Measurements from ENCODE around the gene ATP2B1.

ATP2B1 gene

DNA sequence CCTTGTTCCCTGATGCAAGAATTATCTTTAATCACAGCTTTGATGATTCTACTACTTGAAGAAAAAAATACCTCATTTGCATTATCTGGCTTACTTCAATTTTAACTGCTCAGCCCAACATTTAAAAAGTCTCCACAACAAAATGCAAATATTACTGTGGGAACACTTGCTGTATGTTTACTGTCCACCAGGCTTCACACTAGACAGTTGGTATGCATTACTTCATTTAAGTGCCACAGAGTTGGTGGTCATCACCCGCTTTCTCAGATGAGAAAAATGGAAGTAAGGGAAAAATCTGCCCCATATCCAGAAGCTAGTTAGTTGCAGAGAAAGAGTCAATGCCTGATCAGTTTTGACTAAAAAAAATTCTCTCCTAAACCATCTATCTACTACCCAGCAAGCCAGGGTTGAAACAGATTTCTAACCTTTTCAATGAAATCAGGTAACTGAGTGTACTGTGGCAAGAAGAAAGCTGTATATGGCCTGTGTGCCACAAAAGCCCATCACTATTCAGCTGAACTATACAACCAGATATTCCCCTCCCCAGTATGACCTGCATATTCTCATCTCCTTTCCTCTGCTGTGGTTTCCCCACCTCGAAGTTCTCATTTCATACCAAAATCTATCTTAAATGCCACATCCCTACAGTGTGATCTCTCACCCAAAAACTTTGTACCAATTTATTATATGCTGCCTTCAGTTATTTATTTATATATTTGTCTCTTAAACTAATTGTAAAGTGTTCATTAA, 90.3 kb downstream of the ATP2B1 start:
- TF ChIP-seq, protein P1, sequence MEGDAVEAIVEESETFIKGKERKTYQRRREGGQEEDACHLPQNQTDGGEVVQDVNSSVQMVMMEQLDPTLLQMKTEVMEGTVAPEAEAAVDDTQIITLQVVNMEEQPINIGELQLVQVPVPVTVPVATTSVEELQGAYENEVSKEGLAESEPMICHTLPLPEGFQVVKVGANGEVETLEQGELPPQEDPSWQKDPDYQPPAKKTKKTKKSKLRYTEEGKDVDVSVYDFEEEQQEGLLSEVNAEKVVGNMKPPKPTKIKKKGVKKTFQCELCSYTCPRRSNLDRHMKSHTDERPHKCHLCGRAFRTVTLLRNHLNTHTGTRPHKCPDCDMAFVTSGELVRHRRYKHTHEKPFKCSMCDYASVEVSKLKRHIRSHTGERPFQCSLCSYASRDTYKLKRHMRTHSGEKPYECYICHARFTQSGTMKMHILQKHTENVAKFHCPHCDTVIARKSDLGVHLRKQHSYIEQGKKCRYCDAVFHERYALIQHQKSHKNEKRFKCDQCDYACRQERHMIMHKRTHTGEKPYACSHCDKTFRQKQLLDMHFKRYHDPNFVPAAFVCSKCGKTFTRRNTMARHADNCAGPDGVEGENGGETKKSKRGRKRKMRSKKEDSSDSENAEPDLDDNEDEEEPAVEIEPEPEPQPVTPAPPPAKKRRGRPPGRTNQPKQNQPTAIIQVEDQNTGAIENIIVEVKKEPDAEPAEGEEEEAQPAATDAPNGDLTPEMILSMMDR (IDR thresholded peaks at IDR 0.05; ENCODE audit: low read length, missing control alignments): no peak
- DNase-seq (ENCODE audit: low read depth): no peak
- no peak overlapping the region for H3K4me3 ChIP-seq (replicated peaks; ENCODE audit: low read depth, low read length)

DNA sequence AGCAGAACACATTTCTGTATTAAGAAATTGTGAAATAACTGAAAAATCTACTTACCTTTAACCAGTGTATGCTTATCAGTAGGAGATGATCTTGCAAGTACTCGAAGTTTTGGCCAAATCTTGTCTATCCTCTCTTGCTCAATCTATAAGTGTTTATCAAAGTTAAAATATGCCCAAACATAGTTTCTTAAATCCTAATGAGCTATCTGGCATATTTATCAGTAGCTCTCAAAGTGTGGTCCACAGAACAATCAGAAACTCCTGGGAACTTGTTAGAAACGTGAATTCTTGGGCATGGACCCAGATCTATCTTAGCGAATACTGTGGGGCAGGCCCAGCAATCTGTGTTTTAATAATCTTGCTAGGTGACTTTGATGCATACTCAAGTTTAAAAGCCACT, 98.3 kb downstream of the ATP2B1 start:
- no peak for DNase-seq (ENCODE audit: low read depth)
- no peak overlapping the region for H3K4me3 ChIP-seq (replicated peaks; ENCODE audit: low read depth, low read length)

DNA sequence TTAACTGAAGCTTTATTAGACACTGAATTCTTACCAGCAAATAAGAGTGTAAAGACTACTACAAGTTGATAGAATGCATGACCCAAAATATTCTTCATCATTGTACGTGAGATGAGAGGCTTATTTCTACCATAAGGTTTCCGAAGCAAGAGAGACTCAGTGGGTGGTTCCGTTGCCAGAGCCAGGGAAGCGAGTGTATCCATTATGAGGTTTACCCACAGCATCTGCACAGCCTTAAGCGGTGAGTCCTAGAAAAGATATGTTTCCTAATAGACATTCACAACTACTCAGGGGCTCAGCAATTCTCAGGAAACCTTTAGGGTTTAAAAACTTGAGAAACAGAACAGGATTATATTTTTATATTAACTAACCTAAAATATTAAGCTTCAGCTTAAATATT, 105.0 kb downstream of the ATP2B1 start:
- DNase-seq (ENCODE audit: low read depth): no peak
- TF ChIP-seq, protein P1 (IDR thresholded peaks at IDR 0.05; ENCODE audit: low read length, missing control alignments): no peak
- no peak overlapping the region for H3K4me3 ChIP-seq (replicated peaks; ENCODE audit: low read depth, low read length)

More for the DNA sequence above, 98.3 kb downstream of the ATP2B1 start:
- TF ChIP-seq, protein P1 (IDR thresholded peaks at IDR 0.05; ENCODE audit: low read length, missing control alignments): no peak

DNA sequence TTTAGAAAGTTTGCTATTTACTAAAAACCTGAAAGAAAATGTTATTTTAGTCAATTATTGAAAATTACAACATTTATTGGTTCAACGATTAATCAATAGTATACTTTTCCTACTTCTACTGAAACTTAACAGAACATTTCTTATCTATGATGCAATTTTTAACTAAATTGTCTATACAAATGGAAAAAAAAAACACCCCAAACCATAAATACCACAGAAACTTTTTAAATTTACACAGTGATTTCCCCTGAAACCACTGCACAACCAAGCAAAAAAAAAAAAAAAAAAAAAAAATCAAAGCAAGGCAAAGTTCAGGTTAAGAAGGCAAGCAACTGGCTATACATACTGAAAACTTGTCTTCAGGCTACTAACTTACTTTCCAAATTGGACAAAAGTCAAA, 110.9 kb downstream of the ATP2B1 start:
- TF ChIP-seq, protein P1 (IDR thresholded peaks at IDR 0.05; ENCODE audit: low read length, missing control alignments): no peak
- DNase-seq (ENCODE audit: low read depth): no peak
- no peak overlapping the region for H3K4me3 ChIP-seq (replicated peaks; ENCODE audit: low read depth, low read length)

DNA sequence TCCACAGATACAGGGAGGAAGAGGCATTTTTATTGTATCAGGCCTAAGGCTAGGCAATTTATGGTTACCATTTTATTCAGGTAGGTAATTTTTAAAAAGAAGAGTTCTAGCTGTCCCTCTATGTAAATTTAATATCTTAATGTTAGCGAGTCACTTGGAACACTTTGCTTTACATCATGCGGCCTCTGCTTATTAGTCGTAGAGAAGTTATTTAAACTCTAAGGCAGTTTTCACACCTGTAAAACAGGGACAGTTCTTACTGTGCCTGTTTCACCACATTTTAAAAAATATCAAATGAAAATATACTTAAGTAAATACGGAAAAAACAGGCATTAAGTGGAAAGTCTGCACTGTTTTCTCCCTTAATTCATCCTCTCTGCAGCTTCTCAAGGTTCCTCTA, 111.4 kb downstream of the ATP2B1 start:
- no peak overlapping the region for H3K4me3 ChIP-seq (replicated peaks; ENCODE audit: low read depth, low read length)
- TF ChIP-seq, protein P1 (IDR thresholded peaks at IDR 0.05; ENCODE audit: low read length, missing control alignments): no peak
- no peak for DNase-seq (ENCODE audit: low read depth)

DNA sequence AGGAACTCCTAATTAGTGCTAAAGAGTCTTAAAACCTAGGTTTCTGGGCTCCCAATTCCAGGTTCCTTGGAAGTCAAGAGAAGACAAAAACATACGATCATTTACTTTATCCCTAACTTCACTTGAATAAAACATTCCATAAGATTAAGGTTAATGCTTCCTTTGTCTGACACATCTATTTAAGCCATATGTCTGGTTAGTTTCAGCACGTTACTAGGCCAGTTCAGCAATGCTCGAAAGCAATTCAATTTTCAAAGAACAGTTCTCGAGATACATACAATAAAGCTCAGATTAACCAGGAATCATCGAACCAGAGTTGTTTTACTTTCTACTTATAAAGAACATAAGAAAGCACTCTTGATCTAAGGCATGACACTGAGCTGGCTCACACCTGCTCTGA, 114.8 kb downstream of the ATP2B1 start:
- TF ChIP-seq, protein P1 (IDR thresholded peaks at IDR 0.05; ENCODE audit: low read length, missing control alignments): no peak
- no peak overlapping the region for H3K4me3 ChIP-seq (replicated peaks; ENCODE audit: low read depth, low read length)
- no peak for DNase-seq (ENCODE audit: low read depth)

DNA sequence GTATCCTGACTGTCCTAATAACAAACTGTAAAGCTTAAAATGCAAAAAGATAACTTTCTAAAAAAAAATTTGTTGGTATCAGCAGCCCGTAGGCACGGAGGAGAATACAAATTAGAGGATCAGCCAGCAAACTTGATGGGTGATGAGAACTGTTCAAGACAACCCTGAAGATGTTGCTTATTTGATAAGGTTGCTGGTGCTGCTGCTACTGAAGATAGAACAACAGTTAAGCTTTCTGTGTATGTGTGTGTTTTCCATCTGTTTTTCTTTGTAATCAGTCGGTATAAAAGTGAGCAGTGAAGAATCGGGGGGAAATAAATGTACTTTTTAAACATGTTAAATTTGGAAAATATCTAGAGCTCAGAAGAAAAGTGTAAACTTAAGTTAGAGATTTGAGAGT, 115.4 kb downstream of the ATP2B1 start:
- TF ChIP-seq, protein P1 (IDR thresholded peaks at IDR 0.05; ENCODE audit: low read length, missing control alignments): no peak
- no peak overlapping the region for H3K4me3 ChIP-seq (replicated peaks; ENCODE audit: low read depth, low read length)
- no peak for DNase-seq (ENCODE audit: low read depth)
